DOHH2 (cell line): ENCODE measurements around the gene AFF2.

Experiments used
- CTCF ChIP-seq: fragments of 200-600 bp; sonication (generic); IDR thresholded peaks from one replicate; pipeline ENCODE4 v1.5.1; 2014; ENCODE audit warnings: antibody characterized with exemption, mild to moderate bottlenecking, low read depth, low read length; ENCODE audit not compliant: poor library complexity, severe bottlenecking
- EZH2phosphoT487 ChIP-seq: fragments of 200-600 bp; sonication (generic); IDR thresholded peaks from 2 replicates; pipeline ENCODE4 v1.6.1; 2017; ENCODE audit warnings: borderline replicate concordance, mild to moderate bottlenecking, antibody characterized with exemption, low read length, moderate library complexity, mixed read lengths

GRCh38 chrX:148942754-148943153, 442.3 kb downstream of the AFF2 start:
- no peak for TF ChIP-seq CTCF
- TF ChIP-seq EZH2phosphoT487: no peak
